ENCODE data around the gene ARHGAP19.

The ARHGAP19 gene

DNA sequence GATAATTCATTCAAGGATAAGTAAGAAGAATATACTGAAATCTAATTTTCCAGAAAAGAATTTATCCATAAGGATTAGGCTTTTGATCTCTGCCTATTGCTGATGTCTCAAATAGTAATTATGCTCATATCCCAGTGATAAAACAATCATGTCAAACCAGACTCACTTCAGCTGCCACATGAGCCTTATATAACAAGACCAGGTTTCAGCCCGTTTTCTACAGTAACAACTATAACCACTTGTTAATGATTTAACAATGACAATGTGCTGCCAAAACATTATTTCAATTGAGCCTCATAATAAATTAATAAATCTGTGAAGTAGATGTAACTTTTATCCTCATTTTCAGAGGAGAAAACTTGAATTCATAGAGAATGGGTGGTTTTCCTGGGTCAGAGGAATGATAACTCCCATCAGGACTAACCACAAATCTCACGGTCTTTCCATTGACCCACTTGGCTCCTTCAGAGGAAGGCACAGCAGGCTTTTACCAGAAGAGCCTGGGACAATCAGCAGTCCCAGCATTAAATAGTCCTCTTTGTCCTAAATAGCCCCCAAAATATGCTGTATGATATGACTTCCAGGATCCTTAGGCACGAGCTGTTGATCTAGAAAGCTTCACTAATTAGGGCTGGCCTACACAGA, 64.2 kb downstream of the ARHGAP19 start:
- DNase-seq: no peak

DNA sequence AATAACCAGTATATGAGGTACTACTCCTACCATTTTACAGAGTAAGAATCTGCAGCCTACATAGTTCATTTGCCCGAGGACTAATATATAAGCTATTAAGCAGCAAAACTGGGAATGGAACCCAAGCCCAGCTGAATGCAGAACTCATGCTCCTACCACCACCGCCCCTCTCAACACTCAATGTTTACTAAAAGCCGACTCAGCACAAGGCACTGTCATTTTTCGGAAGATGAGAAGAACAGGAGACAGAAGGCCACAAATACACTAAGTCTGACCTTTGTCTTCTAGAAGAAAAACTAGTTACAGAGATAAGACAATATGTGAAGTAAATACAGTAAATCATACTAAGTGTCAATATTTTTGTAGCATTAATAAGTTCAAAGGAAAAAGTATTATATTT, 66.0 kb downstream of the ARHGAP19 start:
- no peak for DNase-seq

DNA sequence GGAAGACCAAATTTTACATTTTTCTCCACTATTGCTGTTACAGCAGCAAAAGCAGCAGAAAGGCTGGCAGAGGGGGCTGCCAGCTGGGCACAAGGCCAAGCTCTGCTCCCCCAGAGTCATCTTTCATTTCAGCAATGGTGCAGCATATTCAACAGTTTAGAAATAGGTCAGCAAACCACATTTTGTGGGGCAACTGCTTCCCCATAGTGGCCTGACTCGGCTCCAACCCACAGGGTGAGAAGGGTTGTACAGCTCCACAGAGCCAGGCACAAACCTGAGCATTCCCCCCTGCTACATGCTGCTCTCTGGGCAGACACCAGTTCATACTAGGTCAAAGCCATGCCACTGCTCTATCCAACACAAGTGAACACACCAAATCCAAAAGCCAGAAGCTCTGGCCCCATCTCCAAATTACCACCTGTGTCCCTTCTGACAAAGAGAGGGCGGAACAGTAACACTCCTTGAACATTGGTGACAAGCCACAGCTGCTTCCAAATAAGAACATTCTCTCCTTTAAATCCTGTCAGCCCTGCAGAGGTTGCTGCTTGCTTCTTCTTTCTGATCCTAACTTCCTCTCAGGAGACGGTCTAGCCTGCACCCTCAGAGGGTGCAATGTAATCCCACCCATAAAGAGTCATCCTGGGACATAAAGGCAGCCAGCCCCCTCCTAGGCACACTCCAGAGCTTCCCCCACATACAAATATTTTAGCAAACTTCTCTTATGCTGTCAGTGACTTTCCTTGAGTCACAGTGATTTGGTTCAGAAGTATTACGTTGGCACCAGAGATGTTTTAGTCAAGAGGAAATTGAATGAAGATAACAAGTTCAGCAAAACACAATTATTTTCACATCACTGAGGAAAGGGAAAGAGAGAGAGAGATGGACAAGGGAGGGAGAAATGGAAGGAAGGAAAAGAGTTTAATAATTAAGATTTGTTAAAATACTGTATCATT, 67.7 kb downstream of the ARHGAP19 start:
- no peak for DNase-seq

DNA sequence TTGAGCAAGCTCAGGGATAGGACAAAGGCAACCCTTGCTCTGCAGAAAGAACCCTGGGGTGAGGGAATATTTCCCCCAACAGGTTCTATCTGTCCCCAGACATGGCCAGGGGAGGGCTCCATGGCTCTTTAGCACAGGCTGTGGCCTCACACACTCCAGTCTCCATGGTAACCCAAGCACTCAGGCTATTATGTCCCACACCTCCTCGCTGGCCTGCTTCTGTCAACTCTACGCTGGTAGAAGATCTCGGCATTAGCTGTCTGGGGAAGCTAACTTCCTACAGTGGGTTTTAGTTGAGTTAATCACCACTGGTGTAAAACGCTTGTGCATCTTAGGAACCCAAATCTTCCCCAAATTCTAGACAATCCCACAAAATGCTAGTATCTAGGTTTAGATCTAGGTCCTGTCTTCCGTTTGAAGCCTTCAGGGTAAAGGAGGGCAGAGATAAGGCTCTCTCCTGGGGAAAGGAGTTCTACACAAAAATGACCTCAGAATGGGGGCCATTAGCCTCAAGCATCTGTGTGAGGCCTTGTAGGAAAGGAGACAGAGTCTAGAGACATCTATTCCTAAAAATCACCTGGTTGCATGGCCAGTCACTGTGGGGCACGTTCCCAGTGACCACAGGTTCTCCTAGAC, 70.0 kb downstream of the ARHGAP19 start:
- no peak for DNase-seq

DNA sequence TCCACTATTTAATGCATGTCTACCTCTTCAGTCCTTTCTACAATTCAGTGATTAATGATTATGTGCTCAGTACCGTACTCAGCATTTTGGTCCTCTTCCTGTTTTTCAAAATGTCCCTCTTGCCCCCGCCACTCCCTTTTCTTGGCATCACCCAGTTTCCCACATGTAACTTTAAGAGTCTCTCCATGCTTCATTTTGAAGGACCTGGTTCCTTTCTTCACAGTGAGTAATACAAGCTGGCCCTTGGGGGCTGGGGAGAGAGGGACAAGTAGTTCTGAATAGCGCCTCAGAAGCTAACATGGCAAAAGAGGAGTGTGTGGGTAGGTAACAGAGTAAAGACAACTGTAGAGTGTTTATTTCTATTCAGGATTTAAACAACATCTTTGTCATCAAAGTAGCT, 72.1 kb downstream of the ARHGAP19 start:
- no peak for DNase-seq

DNA sequence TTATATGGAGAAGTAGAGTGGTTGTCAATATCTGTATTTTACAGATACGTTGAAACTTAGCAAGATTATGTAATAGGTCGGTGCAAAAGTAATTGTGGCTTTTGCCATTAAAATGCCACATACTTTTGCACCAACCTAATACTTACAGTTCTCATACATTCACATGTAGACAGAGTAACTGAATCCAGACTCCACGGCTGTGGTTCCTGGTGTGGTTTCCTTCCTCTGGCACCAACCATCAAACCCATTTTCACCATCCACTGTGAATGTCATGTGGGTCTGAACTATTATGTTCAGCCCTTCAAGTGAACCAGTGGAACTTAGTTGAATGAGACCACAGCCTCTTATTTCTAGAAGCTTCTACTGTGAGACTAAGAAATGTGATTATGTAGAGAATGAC, 75.1 kb downstream of the ARHGAP19 start:
- no peak for DNase-seq

DNA sequence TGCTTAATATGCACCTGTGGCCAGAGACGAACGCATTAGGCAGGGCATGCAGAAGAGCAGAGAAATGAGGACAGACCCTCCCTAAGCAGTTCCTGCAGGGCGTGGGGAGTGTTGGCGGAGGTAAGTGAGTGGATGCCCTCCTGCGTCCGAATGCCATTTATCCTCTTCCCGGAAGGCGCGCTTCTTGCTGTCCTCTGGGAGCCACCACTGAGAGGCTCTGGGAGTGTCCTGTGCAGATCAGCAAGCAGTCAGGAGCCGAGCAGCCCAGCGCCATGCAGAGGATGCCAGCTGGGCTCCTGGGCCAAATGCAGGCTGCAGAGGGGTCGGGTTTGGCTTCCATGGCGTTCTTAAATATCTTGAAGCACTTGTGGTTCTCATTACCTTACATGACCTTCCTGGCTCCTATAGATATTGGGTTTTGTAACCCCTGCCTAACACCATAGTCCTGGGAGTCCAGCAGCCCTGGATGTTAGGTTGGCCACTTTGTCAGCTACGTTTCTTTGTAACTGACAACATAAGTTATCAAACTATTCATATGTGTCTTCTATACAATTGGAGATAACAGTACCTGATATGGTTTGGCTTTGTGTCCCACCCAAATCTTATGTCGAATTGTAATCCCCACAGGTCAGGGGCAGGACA, 76.7 kb downstream of the ARHGAP19 start:
- DNase-seq: no peak

DNA sequence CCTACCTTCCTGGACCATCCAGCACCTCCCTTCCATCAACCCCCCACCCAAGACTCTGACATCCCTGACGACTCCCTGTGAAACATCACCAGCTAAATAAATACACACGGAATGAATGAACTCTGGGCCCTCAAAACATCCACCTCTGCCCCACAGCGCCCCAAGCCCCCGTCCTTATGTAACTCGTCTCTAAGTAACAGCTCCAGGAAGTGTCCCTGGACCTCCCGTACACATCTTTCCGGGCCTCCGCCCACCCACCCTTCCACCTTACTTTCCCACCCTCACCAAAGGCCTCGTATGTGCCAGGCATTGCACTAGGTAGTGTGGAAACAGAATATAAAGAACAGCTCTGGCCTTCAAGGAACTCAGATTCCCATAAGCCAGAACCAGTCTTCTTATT, 79.0 kb downstream of the ARHGAP19 start:
- no peak for DNase-seq

DNA sequence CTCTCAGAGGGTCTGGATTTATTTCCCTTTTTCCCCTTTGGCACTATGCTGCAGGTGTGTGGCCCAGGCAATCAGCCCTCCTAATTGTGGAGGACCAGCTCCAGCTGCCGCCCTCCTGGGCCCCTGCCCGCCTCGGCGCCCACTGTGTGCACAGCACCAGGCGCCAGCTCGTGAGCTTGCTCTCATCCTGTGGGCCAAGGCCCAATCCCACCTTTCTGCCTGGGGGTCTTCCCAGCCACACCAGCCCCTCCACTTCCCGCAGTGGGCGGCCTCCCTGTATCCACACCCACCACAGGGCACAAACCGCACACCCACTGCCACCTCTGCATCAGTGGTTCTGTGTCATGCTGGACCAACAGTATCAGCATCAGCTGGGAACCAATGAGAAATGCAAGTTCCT, 81.2 kb downstream of the ARHGAP19 start:
- no peak for DNase-seq

DNA sequence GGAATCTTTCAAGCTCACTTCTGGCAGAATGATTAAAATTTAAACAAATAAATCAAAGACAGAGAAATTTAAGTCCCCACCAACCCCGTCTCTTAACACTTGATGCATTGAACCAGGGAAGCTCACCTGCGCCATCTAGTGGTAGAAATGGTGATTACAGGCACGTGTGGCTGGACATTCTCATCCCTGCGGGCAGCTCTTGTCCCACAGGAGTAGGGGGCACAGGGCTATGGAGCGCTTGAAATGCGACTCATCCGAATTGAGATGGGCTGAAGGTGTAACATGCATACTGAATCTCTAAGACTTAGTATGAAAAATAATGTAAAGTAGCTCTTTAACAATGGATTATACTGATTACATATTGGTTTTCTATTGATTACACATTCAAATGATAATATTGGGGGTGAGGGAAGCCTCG, 81.9 kb downstream of the ARHGAP19 start:
- DNase-seq: peak; percentile 77

DNA sequence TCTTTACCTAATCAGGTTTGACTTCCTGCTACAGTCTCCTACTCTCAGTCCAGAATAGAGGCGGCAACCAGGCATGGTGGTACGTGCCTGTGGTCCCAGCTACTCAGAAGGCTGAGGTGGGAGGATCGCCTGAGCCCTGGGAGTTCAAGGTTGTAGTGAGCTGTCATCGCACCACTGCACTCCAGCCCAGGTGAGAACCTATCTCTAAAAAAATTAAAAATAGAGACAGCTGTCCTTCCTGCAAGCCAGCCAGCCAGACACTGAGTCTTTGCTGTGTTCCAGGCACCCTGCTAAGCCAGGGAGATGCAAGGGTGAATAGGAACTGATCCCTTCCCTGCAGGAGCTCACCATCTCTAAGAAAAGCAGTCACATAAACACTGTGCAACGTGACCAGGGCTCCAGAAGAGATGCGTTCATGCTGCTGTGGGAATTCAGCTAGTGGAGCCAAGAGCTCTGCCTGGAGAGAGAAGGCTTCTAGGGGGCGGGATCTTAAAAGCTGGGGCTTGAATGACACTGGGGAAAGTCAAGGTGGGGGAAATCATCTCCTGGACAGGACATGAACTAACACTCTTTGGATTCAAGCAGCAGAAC, 84.6 kb downstream of the ARHGAP19 start:
- no peak for DNase-seq

DNA sequence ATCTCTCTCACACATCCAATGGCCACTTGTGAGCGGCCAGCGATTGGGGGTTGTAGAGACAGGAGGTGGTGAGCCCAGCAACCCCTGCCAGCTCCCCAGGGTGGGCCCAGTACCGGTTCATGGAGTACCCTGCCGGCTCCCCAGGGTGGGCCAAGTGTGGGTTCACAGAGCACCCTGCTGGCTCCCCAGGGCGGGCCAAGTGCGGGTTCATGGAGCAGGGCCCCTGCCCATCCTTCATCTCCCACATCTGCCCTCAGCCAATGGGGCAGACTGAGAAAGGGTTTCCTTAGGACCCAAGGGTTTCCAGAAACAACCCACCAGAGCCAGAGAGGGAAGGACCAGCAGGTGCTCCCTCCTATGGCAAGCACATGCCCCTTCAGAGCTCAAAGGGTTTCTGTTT, 85.3 kb downstream of the ARHGAP19 start:
- no peak for DNase-seq

DNA sequence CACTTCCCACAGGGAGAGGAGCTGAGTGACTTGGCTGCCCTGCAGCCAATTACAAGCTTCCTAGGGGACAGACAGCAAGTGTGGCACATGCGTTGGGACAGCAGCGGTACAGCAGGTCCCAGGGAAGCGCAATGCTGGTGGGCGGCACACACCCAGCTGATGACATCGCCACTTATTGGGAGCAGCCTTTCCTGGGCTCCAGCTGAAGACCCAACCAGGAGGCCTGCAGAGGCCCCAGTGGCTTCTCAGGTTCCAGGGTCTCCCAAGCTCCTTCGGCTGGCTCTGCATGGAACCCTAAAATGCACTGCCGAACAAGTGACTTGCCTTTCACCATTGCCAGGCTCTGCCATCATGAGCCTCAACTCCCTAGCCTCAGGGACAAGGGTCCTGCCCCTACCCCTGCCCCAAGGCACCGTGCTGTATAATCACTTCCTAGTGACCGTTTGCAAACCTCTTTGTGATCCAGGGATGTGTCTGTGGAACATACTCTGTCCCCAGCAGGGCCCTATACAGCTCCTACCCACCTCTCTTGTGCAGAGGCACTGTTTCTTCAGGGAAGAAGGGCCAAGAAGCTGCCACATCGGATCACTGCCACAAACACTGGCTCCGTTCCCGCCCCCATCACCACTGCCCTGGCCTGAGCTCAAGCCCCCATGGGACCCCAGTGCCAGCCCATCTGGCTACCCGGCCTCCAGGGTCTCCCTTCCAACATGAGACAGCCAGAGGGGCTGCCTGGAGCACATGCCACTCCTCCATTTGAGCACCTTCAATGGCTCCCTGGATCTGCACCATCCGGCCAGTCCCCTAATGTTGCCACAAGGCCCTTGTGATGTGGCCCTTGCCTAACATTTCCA, 87.4 kb downstream of the ARHGAP19 start:
- DNase-seq: no peak

DNA sequence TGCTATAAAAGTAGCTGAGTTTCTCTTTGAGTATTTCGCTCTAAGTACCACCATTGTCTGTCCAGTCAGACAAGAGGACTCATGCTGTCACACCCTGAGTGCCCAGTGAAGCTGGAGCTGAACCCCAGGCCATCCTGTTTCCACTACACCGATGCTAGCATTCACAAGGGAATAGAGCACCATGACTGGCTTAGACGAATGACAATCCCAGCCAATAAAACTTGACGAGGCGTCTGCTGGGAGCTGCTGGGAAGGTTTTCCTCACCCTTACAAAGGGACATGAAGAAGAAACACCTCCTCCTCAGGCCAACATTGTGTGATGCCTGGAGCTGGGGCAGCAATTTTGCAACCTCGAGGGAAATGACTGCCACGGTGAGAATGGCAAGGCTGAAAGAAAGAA, 89.2 kb downstream of the ARHGAP19 start:
- no peak for DNase-seq

DNA sequence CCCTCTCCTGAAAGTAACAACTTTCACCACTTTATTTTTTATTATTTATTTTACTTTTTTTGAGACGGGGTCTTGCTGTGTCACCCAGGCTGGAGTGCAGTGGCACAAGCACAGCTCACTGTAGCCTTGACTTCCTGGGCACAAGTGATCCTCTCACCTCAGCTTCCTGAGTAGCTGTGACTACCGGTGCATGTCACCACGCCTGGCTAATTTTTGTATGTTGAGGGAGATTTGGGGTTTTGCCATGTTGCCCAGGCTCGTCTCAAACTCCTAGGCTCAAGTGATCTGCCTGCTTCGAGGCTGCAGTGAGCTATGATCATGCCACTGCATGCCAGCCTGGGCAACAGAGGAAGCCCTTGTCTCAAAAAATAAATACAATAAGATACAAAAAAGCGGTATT, 91.8 kb downstream of the ARHGAP19 start:
- no peak for DNase-seq

DNA sequence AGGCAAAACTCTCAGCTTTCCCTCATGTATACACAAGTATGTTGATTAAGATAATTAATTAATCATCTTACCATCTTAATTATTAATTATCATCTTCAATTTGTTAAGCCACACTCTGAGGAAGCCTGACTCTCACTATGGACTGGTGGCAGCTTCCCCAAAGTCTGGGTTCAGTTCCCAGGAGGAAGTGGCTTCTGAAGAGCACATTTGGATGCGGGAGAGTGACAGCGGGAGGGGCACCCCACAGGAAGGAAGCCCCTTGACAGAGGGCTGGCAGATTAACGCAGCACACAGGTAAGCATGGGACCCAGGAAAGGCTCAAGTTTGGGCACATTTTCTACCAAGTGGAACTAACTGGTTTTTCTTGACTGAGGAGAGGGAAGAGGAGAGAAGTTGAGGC, 93.3 kb downstream of the ARHGAP19 start:
- no peak for DNase-seq

DNA sequence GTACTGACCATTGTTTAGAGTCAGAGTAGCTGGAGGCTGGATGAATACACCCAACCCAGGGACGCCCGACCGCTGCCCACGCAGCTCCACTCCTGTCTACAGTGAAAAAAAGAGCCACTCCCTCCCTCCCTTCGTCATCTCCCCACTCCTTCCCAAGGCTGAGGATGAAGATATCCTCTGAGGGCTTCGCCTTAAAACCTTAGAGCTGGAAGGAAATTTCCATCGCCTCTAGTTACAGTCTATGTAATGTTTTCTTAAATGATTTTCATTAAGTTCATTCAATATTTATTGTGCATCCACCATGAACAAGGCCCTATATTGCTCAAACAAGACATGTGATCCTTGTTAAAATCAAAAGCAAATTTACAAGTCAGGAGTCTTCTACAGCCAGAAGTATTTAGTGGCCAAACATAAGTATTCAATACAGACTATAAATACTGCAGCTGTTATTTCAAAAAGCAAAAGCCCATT, 95.4 kb downstream of the ARHGAP19 start:
- DNase-seq: no peak

DNA sequence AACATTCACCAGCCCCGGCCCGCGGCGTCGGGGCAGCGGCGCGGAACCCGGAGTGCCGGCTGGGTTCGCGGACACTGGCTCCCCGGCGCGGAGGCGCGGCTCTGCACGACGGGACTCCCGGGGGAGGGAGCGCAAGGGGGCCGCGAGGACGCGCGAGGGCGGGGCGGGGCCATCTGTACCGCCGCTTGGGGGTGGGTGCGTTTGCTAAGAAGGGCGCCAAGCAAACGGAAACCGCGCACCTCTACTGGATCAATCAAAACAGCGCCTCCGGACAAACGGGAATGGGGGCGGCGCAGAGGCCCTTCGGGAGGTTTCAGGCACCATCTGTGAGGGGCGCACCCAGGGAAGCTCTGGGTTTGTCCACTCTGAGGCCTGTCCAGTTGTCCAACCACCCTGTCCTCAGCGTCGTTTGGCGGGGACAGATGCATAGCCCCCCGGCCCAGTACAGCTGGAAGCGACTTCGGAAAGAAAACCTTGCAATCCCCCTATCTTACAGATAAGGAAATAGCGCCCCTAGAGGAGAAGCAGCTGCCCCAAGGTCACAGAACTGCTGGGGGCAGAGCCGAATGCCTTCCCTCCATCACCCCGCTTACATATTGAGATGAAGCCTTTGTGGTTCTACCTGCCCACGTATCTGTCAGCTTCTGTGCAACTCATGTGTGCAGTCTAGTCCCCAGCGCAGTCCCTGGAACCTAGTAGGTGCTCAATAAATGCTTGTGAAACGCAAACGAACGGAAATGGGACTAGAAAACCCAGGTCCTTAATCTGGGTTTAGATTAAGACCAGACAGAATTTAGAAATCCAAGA, 96.0 kb downstream of the ARHGAP19 start:
- peak; percentile 77 for DNase-seq

DNA sequence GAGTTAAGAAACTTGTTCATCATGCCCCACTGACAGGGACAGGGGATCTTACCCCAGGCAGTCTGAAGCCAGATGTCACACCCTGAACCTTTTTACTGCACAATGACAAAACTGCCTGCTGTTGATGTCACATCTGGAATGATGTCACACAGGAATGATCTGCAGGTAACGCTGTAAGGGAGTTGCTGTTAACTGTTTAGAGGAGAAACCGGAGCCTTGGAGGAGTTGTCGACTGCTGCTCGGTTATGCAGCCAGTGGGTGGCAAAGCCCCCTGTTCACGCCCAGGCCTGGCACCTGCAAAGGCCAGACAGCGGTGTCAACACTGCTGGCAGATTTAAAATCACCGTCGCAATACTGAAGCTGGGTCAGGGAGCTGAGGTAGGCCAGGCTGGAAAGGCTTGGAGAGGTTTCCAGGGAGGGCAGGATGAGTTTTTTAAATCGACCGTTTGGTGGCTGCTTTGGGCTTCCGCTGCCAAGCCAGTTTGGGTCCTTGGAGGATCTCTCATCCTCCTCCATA, 96.7 kb downstream of the ARHGAP19 start:
- no peak for DNase-seq

DNA sequence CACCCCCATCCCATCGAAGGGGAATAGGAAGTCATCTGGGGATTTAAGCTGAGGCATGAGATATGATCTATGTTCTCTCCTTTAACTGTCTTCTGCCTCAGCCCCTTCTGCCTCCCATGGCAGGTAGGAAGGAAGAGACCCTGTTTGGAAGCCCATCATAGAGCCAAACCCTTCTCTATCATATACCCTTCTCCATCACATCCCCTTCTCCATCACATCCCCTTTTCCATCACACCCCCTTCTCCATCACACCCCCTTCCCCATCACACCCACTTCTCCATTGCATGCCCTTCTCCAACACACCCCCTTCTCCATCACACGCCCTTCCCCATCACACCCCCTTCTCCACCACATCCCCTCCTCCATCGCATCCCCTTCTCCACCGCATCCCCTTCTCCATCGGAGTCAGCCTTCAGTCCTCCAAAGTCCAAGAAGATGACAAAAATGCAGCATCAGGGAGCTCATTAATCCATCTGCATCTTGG, 99.4 kb downstream of the ARHGAP19 start:
- DNase-seq: no peak

DNA sequence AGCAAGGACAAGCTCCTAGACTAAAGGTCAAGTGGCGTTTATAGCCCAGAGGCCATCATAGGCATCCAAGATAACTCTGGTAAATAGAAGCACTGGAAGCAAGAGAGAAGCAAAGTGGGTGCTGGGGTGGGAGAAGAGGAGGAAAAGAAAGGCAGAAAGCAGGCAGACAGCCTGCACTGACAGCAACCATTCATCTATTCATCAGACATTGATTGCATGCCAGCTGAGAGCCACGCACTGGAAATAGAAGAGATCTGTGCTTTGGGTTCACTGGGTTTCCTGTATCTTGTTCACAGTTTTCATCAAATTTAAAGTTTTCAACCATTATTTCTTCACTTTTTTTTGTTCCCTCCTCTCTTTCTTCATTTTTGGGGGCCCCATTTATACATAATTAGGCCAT, 102.0 kb downstream of the ARHGAP19 start:
- DNase-seq: no peak
